H1 (cell line): ENCODE results near the gene SLIT2. TPM values are rescaled to one million over a fixed set of nuclear protein-coding genes. Genes with fewer than 3 reads are reported as not detected.

ENCODE experiments used
- CHD7 ChIP-seq: fragments of 300-600 bp; sonication (generic); IDR thresholded peaks from 2 replicates; pipeline ENCODE4 v1.7.1; 2012; ENCODE audit warnings: low read length, moderate library complexity, mild to moderate bottlenecking, inconsistent platforms; ENCODE audit not compliant: insufficient replicate concordance
- FOSL1 ChIP-seq: IDR thresholded peaks from 2 replicates; pipeline ENCODE4 v1.6.1; 2011; ENCODE audit warnings: mild to moderate bottlenecking, low read depth, low read length, moderate library complexity; ENCODE audit not compliant: insufficient read depth
- polyA plus RNA-seq, 7 experiments: library from polyadenylated mRNA; depleted of rRNA in 3 of 7; stranded (reverse) in 5 of 7; unstranded in 2 of 7; fragments of >200 nt in 5 of 7; fragments of 200-250 nt in 2 of 7; gene quantifications; 1 replicate in 5 of 7; 2 replicates in 1 of 7; 4 replicates in 1 of 7; pipeline versions ENCODE4 v1.2.1 to v1.2.3, GENCODE V29; 2011 to 2013; ENCODE audit warnings: missing spikeins in 2 of 7, mixed read lengths in 2 of 7
- total RNA-seq: library from RNA; stranded (reverse); fragmentation: NEBNext Ultra II Directional; extraction: Animal tissue kit (Norgen Biotek cat#: 25700); gene quantifications from 2 replicates; pipeline ENCODE4 v1.2.1, GENCODE V29; 2021

Gene SLIT2
- total and polyA plus RNA-seq, 2 of the 8 experiments (the other 6 are each of a cell fraction or from before 2014, with no cell fraction given), result 2.0 to 13.7 TPM

DNA sequence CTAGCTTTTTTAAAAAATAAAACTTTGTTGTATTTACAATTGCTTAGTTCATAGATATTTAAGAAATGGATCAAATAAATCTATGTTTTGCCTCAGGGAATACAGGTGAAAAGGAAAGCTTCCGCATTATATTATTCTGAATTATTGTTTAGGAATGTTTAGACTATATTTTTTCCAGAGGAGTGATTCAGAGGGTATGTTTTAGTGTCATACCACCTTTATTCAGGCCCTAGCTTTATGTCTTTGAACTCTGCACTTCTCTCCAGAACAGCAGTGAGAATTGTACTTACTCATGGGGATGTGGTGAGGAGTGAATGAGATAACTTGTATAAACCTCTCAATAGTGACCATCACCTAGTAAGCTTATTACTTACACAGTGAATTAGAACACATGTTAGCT lies 14.0 kb downstream of the SLIT2 start (continued):
- no peak for TF ChIP-seq FOSL1
- TF ChIP-seq CHD7, result no peak
